ENCODE measurements around the gene AQP7.

DNA sequence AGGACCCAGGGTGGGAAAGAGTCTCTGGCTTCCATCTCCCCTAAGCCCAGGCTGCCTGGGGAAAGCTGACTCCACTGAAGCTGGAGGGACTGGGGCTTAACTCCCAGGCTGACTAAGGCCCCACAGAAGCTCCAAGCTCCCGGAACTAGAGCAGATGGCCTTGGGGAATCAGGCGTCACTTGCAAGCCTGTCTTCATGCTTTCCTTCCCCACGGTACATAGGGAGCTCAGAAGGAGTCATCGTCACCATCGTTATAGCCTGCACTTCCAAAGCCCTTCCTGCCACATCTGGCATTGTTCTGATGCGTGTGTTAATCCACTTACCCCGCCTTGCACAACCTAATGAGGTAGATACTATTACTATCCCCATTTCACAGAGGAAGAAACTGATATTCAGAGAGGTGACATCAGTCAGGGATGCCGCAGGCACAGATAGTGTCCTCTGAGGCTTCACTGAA is 33.5 kb upstream of the AQP7 start:
- TF ChIP-seq, protein P1, sequence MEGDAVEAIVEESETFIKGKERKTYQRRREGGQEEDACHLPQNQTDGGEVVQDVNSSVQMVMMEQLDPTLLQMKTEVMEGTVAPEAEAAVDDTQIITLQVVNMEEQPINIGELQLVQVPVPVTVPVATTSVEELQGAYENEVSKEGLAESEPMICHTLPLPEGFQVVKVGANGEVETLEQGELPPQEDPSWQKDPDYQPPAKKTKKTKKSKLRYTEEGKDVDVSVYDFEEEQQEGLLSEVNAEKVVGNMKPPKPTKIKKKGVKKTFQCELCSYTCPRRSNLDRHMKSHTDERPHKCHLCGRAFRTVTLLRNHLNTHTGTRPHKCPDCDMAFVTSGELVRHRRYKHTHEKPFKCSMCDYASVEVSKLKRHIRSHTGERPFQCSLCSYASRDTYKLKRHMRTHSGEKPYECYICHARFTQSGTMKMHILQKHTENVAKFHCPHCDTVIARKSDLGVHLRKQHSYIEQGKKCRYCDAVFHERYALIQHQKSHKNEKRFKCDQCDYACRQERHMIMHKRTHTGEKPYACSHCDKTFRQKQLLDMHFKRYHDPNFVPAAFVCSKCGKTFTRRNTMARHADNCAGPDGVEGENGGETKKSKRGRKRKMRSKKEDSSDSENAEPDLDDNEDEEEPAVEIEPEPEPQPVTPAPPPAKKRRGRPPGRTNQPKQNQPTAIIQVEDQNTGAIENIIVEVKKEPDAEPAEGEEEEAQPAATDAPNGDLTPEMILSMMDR (IDR thresholded peaks at IDR 0.05) = no peak
- no peak for TF ChIP-seq POLR2A (IDR thresholded peaks at IDR 0.05)

Measured in heart left ventricle (tissue), 13 donors.